BE2C (cell line): ENCODE data around the gene PLEKHA1.

Source experiments
- DNase-seq: peaks from one replicate; pipeline ENCODE4 v3.0.0-alpha.2; 2020
- H3K27me3 ChIP-seq: fragments of 250-450 bp; sonication (Bioruptor Pico); 2 replicates; pipeline ENCODE4 v1.5.1; 2020; ENCODE audit warnings: mild to moderate bottlenecking
- H3K36me3 ChIP-seq: fragments of 250-450 bp; sonication (Bioruptor Pico); 2 replicates; pipeline ENCODE4 v1.5.1; 2020; ENCODE audit warnings: mild to moderate bottlenecking
- H3K4me1 ChIP-seq: fragments of 250-450 bp; sonication (Bioruptor Pico); 2 replicates; pipeline ENCODE4 v1.5.1; 2020
- H3K4me3 ChIP-seq: 2 replicates; pipeline ENCODE4 v1.5.1; 2011; ENCODE audit warnings: low read depth, low read length
- H3K9me3 ChIP-seq: fragments of 250-450 bp; sonication (Bioruptor Pico); 2 replicates; pipeline ENCODE4 v1.5.1; 2020
- TF ChIP-seq, protein P1 (sequence below): IDR thresholded peaks from 2 replicates; pipeline ENCODE4 v1.5.1; 2012; ENCODE audit warnings: mild to moderate bottlenecking, low read depth, low read length

PLEKHA1 gene

DNA sequence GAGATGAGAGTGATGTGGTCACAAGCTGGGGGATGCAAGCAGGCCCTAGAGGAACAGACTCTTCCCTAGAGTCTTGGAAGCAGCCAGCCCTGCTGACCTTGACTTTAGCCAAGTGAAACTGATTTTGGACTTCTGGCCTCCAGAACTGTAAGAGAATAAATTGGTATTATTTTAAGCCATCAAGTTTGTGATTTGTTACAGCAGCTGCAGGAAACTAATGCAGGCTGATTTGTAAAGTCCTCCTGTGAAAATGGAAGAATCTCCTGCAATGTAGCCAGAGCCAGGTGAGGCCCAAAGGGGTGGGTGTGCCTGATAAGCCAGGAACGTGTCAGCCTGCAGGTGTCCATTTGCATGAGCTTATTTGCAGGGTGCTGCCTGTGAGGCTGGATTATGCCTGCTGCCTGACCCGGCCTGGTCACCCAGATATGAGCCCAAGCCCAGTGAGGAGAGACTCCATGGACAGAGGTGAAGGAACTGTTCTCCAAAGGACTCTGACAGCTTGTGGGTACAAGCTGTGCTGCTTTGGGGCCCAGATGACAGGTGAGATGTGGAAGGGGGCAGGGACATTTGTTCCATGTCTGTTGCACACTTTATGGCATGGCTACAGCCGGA, 24.6 kb upstream of the PLEKHA1 start:
- H3K36me3 ChIP-seq = no peaks in the 10 kb centered on the region
- H3K9me3 ChIP-seq = no peaks in the 10 kb centered on the region
- H3K4me1 ChIP-seq = no peaks in the 10 kb centered on the region
- no peak for DNase-seq
- TF ChIP-seq, protein P1, sequence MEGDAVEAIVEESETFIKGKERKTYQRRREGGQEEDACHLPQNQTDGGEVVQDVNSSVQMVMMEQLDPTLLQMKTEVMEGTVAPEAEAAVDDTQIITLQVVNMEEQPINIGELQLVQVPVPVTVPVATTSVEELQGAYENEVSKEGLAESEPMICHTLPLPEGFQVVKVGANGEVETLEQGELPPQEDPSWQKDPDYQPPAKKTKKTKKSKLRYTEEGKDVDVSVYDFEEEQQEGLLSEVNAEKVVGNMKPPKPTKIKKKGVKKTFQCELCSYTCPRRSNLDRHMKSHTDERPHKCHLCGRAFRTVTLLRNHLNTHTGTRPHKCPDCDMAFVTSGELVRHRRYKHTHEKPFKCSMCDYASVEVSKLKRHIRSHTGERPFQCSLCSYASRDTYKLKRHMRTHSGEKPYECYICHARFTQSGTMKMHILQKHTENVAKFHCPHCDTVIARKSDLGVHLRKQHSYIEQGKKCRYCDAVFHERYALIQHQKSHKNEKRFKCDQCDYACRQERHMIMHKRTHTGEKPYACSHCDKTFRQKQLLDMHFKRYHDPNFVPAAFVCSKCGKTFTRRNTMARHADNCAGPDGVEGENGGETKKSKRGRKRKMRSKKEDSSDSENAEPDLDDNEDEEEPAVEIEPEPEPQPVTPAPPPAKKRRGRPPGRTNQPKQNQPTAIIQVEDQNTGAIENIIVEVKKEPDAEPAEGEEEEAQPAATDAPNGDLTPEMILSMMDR = no peak
- H3K4me3 ChIP-seq = no peak overlapping the region
- H3K27me3 ChIP-seq = no peaks in the 10 kb centered on the region

DNA sequence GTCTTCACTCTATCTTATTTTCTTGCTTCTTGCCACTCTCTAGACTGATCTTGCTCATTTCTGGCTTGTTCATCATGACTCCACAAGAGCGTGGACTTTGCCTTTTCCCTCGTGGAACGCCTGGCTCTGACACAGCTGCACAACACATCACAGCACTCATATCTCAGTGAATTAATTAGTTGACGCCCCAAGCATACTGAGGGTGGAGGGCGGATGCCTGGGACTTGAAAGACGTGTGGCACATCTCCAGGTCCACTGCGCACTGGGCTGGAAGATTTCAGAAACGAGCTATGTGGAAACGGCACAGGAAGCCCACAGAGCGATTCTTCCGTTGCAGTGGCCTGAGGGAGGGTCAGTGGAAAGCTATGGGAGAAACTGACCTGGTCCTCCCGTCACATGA, 23.6 kb upstream of the PLEKHA1 start:
- Histone ChIP-seq H3K27me3 (no peaks in the 10 kb centered on the region), H3K36me3 (no peaks in the 10 kb centered on the region), H3K4me1 (no peaks in the 10 kb centered on the region), H3K9me3 (no peaks in the 10 kb centered on the region), H3K4me3 (no peak overlapping the region)
- TF ChIP-seq, protein P1 = no peak
- DNase-seq = no peak

DNA sequence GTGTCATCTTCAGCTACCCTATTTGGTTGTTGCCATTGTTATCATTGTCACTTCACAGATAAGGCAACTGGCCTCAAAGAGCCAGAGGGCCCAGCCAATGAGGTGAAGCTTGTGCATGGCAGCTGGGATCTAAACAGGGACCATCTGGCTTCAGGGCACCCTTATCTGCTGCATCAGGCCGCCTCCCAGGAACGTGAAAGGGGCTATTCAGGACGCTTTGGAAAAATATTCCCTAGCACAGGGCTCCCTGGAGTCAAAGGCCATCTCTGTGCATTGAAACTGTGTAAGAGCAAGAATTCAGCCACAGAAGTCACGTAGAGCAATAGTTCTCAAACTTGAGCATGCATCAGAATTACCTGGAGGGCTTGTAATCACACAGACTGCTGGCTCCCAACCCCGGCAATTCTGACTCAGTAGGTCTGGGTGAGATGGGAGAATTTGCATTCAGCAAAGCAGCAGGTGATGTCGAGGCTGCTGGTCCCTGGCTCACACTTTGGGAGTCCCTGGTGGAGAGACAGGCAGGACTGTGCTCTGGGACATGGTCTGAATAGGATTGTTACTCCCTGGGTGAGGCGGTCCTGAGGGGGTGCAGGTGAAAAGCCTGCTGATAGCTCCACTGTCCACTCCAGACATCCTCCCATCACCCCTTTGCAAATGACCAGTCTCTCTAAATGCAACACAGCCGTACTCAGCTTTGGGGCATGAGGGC, 21.5 kb upstream of the PLEKHA1 start:
- Histone ChIP-seq H3K4me1 (no peaks in the 10 kb centered on the region), H3K4me3 (no peak overlapping the region), H3K36me3 (no peaks in the 10 kb centered on the region), H3K27me3 (no peaks in the 10 kb centered on the region), H3K9me3 (no peaks in the 10 kb centered on the region)
- TF ChIP-seq, protein P1 = no peak
- no peak for DNase-seq

GRCh38 chr10:122354383-122354782, 20.1 kb upstream of the PLEKHA1 start:
- DNase-seq = no peak
- Histone ChIP-seq H3K4me1 (no peaks in the 10 kb centered on the region), H3K27me3 (no peaks in the 10 kb centered on the region), H3K4me3 (no peak overlapping the region), H3K36me3 (no peaks in the 10 kb centered on the region), H3K9me3 (no peaks in the 10 kb centered on the region)
- TF ChIP-seq, protein P1 = no peak

- no peak overlapping the region for H3K4me3 ChIP-seq
- no peaks in the 10 kb centered on the region for H3K27me3 ChIP-seq
- no peak for DNase-seq
- no peaks in the 10 kb centered on the region for H3K9me3 ChIP-seq
- H3K4me1 ChIP-seq = no peaks in the 10 kb centered on the region
- TF ChIP-seq, protein P1 = no peak
- no peaks in the 10 kb centered on the region for H3K36me3 ChIP-seq
Measured at GRCh38 chr10:122357685-122358084, 16.8 kb upstream of the PLEKHA1 start.

DNA sequence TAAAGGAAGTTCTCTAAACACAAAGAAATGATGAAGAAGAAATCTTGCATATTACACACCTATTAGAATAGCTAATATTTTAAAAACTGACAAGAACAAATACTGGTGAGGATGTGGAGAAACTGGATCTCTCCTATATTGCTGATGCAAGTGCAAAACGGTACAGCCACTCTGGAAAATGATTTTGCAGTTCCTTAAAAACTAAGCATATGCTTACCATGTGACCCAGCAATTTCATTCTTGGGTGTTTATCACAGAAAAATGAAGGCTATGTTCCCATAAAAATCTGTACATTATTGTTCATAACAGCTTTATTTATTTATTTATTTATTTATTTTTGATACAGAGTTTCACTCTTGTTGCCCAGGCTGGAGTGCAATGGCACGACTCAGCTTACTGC, 14.9 kb upstream of the PLEKHA1 start:
- no peak for DNase-seq
- no peaks in the 10 kb centered on the region for H3K9me3 ChIP-seq
- TF ChIP-seq, protein P1 = no peak
- no peak overlapping the region for H3K4me3 ChIP-seq
- H3K27me3 ChIP-seq = no peaks in the 10 kb centered on the region
- H3K4me1 ChIP-seq = no peaks in the 10 kb centered on the region
- H3K36me3 ChIP-seq = no peaks in the 10 kb centered on the region
